PC-3 (cell line): ENCODE data around the gene ULK3.

Source experiments
- EZH2 ChIP-seq: fragments of 300-600 bp; sonication (generic); IDR thresholded peaks from one replicate; pipeline ENCODE4 v1.6.1; 2017; ENCODE audit warnings: antibody characterized with exemption, mild to moderate bottlenecking, low read length; ENCODE audit not compliant: unreplicated experiment
- EZH2phosphoT487 ChIP-seq: fragments of 300-600 bp; sonication (generic); IDR thresholded peaks from 2 replicates; pipeline ENCODE4 v1.6.1; 2018; ENCODE audit warnings: mild to moderate bottlenecking, antibody characterized with exemption, low read length, borderline replicate concordance
- TF ChIP-seq, protein P1 (sequence below): fragments of 300-600 bp; sonication (generic); conservative IDR thresholded peaks from 2 replicates; pipeline ENCODE4 v1.5.1; 2017; ENCODE audit warnings: antibody characterized with exemption, low read depth, mild to moderate bottlenecking, low read length

DNA sequence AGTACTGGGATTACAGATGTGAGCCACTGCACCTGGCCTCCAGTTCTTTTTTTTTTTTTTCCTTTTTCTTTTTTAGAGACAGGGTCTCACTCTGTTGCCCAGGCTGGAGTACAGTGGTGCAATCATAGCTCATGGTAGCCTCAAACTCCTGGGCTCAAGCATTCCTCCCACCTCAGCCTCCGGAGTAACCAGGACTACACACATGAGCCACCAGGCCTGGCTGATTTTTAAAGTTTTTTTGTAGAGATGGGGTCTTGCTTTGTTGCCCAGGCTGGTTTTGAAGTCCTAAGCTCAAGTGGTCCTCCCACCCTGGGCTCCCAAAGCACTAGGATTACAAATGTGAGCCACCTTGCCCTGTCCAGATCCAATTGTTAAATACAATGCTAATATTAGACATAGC is 13.6 kb upstream of the ULK3 start:
- TF ChIP-seq, protein P1, sequence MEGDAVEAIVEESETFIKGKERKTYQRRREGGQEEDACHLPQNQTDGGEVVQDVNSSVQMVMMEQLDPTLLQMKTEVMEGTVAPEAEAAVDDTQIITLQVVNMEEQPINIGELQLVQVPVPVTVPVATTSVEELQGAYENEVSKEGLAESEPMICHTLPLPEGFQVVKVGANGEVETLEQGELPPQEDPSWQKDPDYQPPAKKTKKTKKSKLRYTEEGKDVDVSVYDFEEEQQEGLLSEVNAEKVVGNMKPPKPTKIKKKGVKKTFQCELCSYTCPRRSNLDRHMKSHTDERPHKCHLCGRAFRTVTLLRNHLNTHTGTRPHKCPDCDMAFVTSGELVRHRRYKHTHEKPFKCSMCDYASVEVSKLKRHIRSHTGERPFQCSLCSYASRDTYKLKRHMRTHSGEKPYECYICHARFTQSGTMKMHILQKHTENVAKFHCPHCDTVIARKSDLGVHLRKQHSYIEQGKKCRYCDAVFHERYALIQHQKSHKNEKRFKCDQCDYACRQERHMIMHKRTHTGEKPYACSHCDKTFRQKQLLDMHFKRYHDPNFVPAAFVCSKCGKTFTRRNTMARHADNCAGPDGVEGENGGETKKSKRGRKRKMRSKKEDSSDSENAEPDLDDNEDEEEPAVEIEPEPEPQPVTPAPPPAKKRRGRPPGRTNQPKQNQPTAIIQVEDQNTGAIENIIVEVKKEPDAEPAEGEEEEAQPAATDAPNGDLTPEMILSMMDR = no peak
- TF ChIP-seq EZH2 (no peak), EZH2phosphoT487 (no peak)
